Measurements from ENCODE around the gene RETREG3.

RETREG3 gene

DNA sequence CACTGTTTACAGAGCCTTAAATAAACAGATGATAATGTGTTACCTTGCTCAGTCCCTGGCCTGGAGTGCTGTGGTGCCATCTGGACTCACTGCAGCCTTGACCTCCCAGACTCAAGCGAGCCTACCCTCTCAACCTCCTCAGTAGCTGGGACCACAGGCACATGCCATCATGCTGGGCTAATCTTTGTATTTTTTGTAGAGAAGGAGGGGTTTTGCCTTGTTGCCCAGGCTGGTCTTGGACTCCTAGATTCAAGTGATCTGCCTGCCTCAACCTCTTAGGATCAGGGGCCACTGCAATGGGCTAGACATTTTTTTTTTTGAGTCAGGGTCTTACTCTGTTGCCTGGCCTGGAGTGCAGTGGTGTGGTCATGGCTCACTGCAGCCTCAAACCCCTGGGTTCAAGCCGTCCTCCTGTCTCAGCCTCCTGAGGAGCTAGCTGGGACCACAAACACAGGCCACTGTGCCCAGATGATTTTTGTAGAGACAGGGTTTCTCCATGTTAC, 78.2 kb downstream of the RETREG3 start:
- no peak for DNase-seq (ENCODE audit: low read depth)
